Skeletal muscle tissue (tissue), 4 donors: ENCODE measurements around the gene STK25. TPM values are rescaled to one million over a fixed set of nuclear protein-coding genes. Genes with fewer than 3 reads are reported as not detected.
A peak's percentile ranks its signal among the peaks of the same experiment; 100 is the strongest.

Experiments
- H3K27ac ChIP-seq: one replicate; pipeline ENCODE4 v1.7.0; 2013; ENCODE audit warnings: mild to moderate bottlenecking, low read depth, low read length, inconsistent platforms
- H3K27me3 ChIP-seq, 3 donors: one replicate each; pipeline ENCODE4 v1.7.0; 2013; ENCODE audit warnings: low read length in 3 of 3; ENCODE audit not compliant: control insufficient read depth in 3 of 3, insufficient read depth in 3 of 3
- H3K36me3 ChIP-seq, 3 donors: one replicate each; pipeline ENCODE4 v1.7.0; 2013; ENCODE audit warnings: low read length in 3 of 3; ENCODE audit not compliant: control insufficient read depth in 3 of 3, insufficient read depth in 3 of 3
- H3K4me1 ChIP-seq, 3 donors: one replicate each; pipeline ENCODE4 v1.7.0; 2013; ENCODE audit warnings: low read length in 3 of 3, mild to moderate bottlenecking in 3 of 3; ENCODE audit not compliant: control insufficient read depth in 3 of 3, insufficient read depth in 3 of 3
- H3K4me3 ChIP-seq, 3 donors: one replicate each; pipeline ENCODE4 v1.7.0; 2013; ENCODE audit warnings: low read length in 3 of 3
- H3K9ac ChIP-seq, 3 donors: one replicate each; pipeline ENCODE4 v1.7.0; 2013; ENCODE audit warnings: low read length in 3 of 3, mild to moderate bottlenecking in 3 of 3, moderate library complexity in 2 of 3, low read depth in 1 of 3
- H3K9me3 ChIP-seq, 3 donors: one replicate each; pipeline ENCODE4 v1.7.0; 2013; ENCODE audit warnings: low read length in 3 of 3; ENCODE audit not compliant: control insufficient read depth in 3 of 3
- total RNA-seq: library from RNA; depleted of rRNA; stranded (reverse); fragments of >200 nt; gene quantifications from one replicate; pipeline ENCODE4 v1.2.3, GENCODE V29; 2014
- donor health status: Osteomylitis.

The STK25 gene
- total RNA-seq, 1 donor from 2014 or later = 178 TPM

- Histone ChIP-seq H3K4me3 (no peak overlapping the region), H3K4me1 (peaks cover 64 to 78% (median 67%) of the 10 kb centered on the region in 3 donors), H3K9me3 (no peaks in the 10 kb centered on the region), H3K9ac (no peak overlapping the region), H3K27me3 (no peaks in the 10 kb centered on the region), H3K27ac (no peak overlapping the region), H3K36me3 (peaks cover 30 to 31% (median 31%) of the 10 kb centered on the region in 3 donors)
These were observed 6.1 kb downstream of the STK25 start for GRCh38 chr2:241502281-241502680.

GRCh38 chr2:241501551-241501950, 6.8 kb downstream of the STK25 start:
- peaks cover 57 to 71% (median 59%) of the 10 kb centered on the region in 3 donors for H3K4me1 ChIP-seq
- no peaks in the 10 kb centered on the region for H3K9me3 ChIP-seq
- H3K27ac ChIP-seq = peak overlapping the region; percentile 7
- H3K9ac ChIP-seq = no peak overlapping the region
- peaks cover 35 to 38% (median 37%) of the 10 kb centered on the region in 3 donors for H3K36me3 ChIP-seq
- no peak overlapping the region for H3K4me3 ChIP-seq
- no peaks in the 10 kb centered on the region for H3K27me3 ChIP-seq

GRCh38 chr2:241501099-241501541, 7.3 kb downstream of the STK25 start:
- H3K27me3 ChIP-seq = no peaks in the 10 kb centered on the region
- peaks cover 53 to 67% (median 55%) of the 10 kb centered on the region in 3 donors for H3K4me1 ChIP-seq
- H3K36me3 ChIP-seq = peaks cover 39 to 42% (median 41%) of the 10 kb centered on the region in 3 donors
- H3K27ac ChIP-seq = peak overlapping the region; percentile 7
- H3K4me3 ChIP-seq = no peak overlapping the region
- peak overlapping the region in 1 of 3 donors; percentile 45 for H3K9ac ChIP-seq
- no peaks in the 10 kb centered on the region for H3K9me3 ChIP-seq

GRCh38 chr2:241500431-241500975, 7.9 kb downstream of the STK25 start:
- Histone ChIP-seq H3K36me3 (peaks cover 45 to 48% (median 47%) of the 10 kb centered on the region in 3 donors), H3K27me3 (no peaks in the 10 kb centered on the region), H3K9ac (peak overlapping the region; percentile 8 to 45 (median 44)), H3K4me1 (peaks cover 47 to 60% (median 49%) of the 10 kb centered on the region in 3 donors), H3K27ac (peak overlapping the region; percentile 29), H3K9me3 (no peaks in the 10 kb centered on the region), H3K4me3 (no peak overlapping the region)

- Histone ChIP-seq H3K4me3 (no peak overlapping the region), H3K36me3 (peaks cover 50 to 53% (median 51%) of the 10 kb centered on the region in 3 donors), H3K9me3 (no peaks in the 10 kb centered on the region), H3K27ac (peak overlapping the region; percentile 29), H3K27me3 (no peaks in the 10 kb centered on the region), H3K9ac (peak overlapping the region; percentile 8 to 45 (median 44)), H3K4me1 (peaks cover 42 to 56% (median 44%) of the 10 kb centered on the region in 3 donors)
These were observed 8.4 kb downstream of the STK25 start for GRCh38 chr2:241500016-241500415.

- Histone ChIP-seq H3K9ac (peak overlapping the region in 2 of 3 donors; percentile 8 to 33), H3K4me1 (peaks cover 37 to 49% (median 38%) of the 10 kb centered on the region in 3 donors), H3K36me3 (peaks cover 56 to 60% (median 57%) of the 10 kb centered on the region in 3 donors), H3K4me3 (no peak overlapping the region), H3K27ac (peak overlapping the region; percentile 29), H3K9me3 (no peaks in the 10 kb centered on the region), H3K27me3 (no peaks in the 10 kb centered on the region)
These were observed 9.0 kb downstream of the STK25 start for GRCh38 chr2:241499146-241499965.

- H3K9ac ChIP-seq = no peak overlapping the region
- H3K36me3 ChIP-seq = peaks cover 57 to 66% (median 64%) of the 10 kb centered on the region in 3 donors
- H3K9me3 ChIP-seq = no peaks in the 10 kb centered on the region
- H3K4me1 ChIP-seq = peaks cover 29 to 40% (median 29%) of the 10 kb centered on the region in 3 donors
- H3K4me3 ChIP-seq = no peak overlapping the region
- no peaks in the 10 kb centered on the region for H3K27me3 ChIP-seq
- no peak overlapping the region for H3K27ac ChIP-seq
These were observed 10.0 kb downstream of the STK25 start for GRCh38 chr2:241498115-241499070.

GRCh38 chr2:241496904-241497877, 11.2 kb downstream of the STK25 start:
- no peaks in the 10 kb centered on the region for H3K27me3 ChIP-seq
- no peak overlapping the region for H3K4me3 ChIP-seq
- H3K9ac ChIP-seq = peak overlapping the region in 1 of 3 donors; percentile 8
- H3K36me3 ChIP-seq = peaks cover 67 to 72% (median 69%) of the 10 kb centered on the region in 3 donors
- H3K4me1 ChIP-seq = peaks cover 24 to 33% (median 26%) of the 10 kb centered on the region in 3 donors
- H3K9me3 ChIP-seq = no peaks in the 10 kb centered on the region
- H3K27ac ChIP-seq = no peak overlapping the region
